GM18511 (cell line): Measurements from ENCODE around the gene CERKL.

Experiments used
- ATAC-seq: cut with Tn5 transposase; IDR thresholded peaks from one replicate; pipeline ENCODE4 v1.9.1; 2021; ENCODE audit warnings: mild to moderate bottlenecking, moderate library complexity; ENCODE audit not compliant: unreplicated experiment

The CERKL gene

DNA sequence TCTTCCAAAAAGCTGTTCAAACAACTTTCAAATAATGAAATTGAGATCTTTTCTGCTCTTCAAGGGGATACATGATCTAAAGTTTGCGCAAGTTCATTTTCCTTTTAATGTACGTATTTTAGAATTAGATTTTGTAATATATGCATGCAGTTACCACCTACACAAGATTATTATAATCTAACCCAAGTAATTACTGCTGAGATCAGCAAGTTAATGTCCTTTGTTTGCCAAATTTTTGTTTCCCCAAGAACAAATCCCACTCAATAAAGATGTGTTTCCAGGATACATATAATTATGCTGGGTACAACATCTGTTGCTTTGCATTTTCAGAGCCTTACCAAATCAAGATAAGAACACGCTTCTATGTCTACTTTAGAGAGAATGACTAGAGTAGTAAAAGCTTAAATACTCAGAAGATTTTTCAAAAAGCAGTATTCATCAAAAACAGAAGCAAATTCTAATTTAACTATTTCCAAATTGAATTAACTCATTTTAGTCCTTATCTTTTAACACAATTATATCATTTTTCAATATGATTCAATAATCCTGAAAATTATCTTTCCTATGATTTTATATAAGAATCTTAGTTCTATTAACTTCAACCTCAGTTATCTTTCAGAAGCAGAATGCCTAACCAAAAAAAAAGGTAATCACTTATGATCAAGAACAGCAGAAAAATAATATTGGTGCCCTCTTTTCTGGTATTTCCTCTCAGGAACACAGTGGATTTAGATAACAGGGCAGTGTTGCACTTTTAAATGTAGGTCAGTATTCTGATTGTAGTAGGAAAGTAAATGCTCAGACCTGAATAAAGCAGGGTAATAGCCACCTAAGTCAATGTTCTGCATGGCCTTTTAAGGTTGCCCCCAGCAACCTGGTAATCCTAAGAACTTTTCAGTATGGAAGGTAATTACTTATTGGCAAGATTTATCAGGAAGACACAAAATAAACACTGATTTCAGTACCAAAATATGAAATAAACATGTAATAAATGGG, 28.0 kb downstream of the CERKL start:
- ATAC-seq = no peak

DNA sequence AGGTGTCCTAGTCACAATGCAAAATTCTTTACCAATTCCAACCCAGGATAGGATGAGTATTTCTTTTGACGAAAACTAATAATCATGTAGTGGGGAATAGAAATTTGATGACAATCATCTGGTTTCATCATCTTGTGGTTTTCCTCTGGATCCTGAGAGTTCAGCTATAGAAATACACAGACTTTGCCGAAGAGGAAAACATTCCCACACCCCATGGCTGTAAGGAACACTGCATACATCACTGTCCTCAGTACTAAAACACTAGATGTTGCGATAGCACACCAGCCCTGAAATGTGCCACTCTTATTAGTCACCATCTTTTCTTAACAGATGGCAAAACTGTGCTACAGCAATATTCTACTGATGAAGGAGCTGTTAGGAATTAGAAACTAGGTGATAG, 29.4 kb downstream of the CERKL start:
- ATAC-seq = no peak

DNA sequence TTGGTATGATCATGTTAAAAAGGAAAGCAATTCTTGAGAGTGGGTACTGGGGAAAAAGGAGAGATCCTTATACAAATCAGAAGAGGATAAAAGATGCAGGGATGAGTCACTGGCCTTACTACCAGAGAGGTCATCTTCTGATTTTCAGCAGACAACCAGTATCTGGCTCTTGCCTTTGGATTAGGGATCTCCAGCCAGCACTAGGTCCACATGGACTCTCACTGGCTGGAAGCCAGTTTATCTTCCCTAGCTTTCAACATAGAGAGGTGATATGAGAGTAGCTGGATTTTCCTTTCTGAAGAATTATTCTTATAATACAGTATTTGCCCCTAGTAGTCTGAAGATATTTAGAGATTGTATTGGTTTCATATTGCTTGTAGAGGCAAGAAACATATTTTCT, 30.2 kb downstream of the CERKL start:
- ATAC-seq = no peak

DNA sequence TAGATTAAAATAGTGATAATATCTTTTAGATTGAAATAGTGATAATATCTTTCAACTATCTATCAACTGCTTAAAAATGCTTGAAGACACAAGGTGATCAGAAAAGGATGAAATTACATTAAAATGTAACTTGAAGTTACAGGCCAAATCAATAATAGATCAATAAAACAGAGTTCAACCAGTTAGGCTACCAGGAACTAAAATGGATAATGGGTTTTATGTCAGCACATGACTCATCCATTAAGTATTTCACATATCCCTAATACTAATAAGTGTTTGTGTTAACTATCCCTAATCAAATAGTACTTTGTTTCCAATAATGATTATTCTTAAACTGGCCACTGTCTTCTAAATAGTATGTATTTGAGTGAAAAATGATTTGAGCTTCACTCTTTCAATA, 33.7 kb downstream of the CERKL start:
- no peak for ATAC-seq

DNA sequence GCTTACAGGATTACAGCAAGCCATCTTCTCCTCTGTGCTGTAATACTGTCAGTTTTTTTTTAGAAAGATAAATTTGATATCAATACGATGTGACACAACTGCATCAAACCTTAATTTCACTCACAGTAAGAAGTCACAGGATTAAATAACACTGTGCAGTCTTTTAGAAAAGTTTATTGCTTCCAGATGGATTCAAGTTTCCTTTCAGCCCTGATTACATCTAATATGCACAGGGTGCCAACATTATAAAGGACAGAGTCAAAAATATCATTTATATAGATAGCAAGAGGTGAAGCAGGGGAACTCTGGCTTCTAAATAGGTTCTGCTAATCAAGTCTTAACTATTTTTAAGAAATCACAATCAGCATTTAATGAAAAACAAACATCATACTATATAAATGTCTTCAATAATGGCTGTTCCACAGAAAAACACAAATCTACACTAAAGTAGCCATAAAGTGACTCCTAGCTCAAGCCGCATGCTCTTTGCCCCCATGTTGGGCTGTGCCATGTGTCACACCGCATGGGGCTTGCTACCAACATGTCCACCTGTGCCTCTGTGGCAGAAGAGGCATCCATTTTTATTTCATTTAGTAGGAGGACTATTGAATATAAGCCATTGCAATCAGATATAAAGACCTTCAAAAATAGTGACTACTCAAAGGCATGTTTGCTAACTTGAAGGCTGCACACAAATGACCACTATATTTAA, 35.0 kb downstream of the CERKL start:
- ATAC-seq = no peak

DNA sequence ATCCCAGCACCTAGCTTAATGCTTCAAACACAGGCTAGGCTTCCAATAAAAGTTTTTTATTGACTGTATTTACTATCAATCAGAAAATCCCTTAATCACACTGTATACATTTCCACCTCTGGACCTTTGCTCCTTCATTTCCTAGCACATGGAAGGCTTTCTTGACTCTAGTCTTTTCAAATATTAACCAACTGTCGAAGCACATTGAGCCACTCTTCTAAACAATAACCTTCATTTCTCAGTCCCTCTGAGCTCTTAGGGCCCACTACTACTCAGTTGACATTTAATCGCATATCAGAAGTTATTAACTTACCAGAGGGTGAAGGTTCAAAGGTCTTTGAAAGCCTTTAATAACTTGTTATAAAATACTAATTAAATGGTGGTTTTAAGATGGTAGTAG, 37.4 kb downstream of the CERKL start:
- no peak for ATAC-seq

DNA sequence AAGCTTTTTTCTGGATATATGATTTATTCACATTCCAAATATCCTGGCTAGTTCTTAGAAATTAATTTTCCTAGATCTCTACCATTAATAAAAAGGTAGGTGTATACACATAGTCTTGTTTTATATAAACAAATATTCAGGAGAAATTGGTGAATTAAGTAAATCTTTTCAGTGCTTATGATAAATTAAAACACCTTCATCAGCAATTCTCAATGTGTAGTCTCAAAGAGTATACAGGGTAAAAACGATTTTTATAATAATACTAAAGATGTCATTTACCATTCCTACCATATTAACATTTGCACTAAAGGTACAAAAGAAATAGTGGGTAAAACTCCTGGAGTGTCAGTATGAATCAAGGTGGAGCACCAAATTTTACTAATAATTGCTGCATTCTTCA, 40.2 kb downstream of the CERKL start:
- no peak for ATAC-seq

DNA sequence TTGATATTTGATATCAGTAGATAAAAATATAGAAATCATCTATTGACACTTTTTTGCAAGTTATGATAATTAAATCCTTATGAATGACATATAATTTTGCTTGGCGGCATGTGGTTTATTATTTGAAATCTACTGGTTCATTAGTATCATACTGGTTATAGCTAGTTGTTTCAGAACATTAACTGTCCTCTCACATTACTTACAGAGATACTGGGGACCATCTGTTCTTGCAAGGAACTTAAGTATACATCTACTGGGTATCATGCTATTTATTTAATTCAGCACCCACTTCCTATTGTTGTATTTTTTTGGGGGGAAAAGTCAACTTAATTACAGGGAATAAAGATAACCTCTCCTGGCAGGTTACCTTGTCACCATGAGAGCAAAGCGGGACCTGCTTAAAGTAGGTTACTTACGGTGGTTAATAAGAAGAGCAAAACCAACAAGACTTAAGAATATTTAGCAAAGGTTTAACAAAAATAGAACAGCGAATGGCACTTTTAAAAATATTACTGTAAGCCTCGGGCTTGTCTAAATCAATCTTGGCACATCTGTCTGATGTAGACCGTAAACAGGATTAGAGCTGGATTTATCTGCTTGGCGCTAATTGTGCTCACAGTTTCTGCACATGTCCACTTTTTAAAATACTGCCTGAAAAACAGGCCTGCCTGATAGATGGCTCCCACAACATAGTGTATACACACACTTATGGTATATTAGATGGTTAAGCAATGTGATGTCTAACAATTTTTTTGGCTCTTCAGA, 41.8 kb downstream of the CERKL start:
- no peak for ATAC-seq

DNA sequence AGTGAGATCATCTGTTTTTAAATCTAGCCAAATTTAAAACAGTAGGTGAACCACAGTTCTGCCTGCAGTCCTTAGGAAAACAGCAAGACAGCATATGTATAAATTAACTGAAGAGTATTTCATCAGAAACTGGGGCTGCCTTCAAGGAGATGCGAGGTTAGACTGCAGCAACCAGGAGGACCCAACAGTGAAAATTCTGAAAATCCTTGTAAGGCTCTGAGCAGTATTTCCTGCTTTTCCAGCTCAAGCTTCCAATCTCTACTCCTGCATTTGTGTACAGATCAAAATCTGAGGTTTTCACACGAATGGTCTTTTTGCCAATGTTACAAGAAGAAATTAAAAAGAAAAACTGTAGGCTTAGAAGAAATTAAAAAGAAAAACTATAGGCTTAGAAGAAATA, 43.7 kb downstream of the CERKL start:
- no peak for ATAC-seq

DNA sequence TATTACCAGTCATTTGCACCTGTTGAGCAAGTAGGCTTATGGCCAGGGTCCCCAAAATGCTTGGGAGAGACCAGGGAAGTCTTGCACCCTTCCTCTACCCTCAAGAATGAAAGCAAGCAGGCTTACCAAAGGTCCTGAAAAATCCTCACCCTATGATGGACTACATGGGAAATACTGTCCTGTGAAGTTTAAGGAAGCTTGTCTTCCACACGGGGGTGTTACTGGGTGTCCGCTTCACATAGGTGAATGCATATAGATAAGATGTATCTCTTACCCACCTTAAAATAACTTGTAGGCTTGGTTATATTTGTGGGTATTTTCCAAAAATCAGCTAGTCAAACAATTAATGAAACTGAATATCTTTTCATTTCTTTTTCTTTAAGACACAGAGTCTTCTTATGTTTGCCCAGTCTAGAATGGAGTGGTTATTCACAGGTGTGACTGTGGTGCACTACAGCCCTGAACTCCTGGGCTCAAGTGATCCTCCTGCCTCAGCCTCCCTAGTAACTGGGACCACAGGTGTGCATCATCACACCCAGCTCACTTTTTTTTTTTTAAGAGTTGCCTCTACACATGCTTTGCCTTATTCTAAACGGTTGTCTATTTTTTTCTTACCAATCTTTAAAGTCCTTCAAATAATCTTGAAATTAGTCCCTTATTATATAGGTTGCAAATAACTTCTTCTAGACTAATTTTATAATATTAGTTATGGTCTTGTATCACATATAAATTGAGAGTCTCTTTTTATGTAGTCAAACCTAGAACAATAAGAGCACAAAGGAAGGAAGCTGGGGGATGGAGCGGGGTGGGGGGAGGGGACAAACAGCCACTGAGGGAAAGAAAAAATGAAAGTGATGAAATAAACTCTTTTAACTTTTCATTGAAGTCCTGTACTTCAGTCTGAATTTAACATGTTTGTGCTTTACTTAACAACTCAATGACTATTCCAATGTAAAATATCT, 49.0 kb downstream of the CERKL start:
- no peak for ATAC-seq

DNA sequence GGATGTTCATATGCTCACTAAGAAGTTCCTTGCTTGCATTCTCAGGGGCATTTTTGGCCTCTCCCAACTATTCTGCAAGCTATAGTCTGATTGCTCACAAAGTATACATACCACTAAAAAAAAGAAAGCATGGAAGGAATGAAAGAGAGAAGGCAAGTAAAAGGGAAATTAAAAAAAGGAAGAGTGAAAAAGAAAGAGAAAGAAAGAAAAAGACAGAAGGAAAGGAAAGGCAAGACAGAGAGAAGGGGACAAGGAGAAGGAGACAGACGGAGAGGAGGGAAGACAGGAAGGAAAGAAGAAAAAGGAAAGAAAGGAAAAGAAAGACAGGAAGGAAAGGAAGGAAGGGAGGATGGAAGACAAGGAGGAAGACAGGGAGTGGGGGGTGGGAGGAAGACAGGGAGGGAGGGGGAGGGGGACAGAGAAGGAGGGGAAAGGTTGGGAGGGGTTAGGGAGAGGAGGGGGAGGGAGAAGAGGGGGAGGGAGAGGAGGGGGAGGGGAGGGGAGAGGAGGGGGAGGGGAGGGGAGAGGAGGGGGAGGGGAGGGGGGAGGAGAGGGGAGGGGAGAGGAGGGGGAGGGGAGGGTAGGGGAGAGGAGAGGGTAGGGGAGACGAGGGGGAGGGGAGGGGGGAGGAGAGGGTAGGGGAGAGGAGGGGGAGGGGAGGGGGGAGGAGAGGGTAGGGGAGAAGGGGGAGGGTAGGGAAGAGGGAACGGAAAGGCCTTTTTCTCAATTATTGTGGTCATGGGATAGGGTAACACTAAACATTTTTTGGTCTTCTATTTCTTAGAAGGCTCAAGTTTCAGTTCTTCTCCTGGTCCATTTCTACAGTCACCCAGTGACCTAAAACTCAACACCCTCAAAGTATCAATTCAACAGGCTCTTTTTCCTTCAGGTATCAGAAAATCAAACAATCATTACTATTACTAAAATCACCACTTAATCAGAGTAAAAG, 50.7 kb downstream of the CERKL start:
- no peak for ATAC-seq

DNA sequence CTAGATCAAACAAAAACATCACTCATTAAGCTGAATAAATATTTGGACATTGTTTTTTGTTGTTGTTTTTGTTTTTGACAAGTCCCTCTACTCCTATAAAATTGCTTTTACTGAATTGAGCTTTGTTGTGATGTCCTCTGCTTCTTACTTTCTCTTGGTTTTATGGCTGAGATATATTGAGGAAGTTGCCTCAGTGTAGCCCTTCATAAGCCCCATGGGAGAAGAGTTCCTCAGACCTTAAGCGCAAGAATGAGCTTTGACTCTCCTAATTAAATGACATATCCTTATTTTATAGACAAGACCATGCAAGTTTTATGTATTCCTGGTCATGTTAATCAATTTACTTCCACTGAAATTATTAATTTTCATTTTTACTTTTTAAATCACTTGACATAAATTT, 54.9 kb downstream of the CERKL start:
- ATAC-seq = no peak

DNA sequence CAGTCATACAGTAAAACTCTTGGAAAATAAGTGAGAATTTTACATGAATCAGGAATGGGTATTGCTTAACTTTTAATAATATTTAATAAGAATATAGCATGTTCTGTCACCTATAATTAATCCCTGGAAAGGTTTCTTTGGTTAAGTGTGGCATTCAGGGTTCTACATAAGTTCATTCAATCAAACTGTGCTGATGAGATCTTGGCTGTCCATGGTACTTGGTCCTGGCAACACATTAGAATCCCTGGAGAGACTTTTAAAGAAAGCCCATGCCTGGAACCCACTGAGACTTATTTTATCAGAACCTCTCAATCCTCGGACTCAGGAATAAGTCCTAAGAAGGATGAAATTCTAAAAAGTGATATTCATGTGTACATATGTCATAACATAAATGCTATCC, 60.3 kb downstream of the CERKL start:
- ATAC-seq = no peak

DNA sequence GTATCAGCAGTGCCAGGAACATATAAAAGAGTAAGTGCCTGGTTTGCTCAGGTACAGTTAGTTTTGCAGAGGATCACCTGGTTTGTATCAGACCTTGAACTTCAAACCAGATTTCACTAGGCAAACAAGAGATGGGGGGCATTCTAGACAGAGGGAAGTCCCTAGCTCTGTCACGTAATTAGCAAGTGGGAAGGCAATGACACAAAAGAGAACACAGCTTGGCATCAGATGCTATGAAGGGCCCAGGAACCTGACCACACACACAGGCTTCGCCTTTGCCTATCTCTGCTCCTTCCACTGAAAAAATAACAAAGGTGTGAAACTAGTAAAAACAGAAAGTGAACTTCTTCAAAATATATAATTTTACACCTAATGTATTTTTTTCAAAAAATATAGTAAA, 62.6 kb downstream of the CERKL start:
- ATAC-seq = peak; percentile 82

DNA sequence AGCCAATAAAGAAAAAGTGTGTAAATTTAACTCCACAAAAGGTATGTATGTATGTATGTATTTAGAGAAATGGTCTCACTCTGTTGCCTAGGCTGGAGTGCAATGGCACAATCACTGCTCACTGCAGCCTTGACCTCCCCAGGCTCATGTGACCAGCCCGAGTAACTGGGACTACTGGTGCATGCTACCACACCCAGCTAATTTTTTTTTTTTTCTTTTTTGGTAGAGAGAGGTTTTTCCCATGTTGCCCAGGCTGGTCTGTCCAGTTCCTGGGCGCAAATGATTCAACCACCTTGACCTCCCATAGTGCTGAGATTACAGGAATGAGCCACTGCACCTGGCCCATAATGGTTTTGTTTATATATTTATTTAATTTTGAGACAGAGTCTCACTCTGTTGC, 67.1 kb downstream of the CERKL start:
- no peak for ATAC-seq

DNA sequence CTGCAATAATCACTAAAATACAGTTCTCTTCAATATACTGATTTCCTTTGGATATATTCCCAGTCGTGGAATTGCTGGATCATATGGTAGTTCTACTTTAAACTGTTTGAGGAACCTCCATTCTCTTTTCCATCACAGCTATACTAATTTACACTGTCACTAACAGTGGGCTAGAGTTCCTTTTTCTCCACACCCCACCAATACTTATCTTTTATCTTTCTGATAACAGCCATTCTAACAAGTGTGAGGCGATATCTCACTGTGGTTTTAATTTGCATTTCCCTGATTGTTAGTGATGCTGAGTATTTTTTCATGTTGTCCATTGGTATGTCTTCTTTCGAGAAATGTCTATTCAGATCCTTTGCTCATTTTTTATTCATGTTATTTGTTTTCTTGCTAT, 68.4 kb downstream of the CERKL start:
- ATAC-seq = no peak

DNA sequence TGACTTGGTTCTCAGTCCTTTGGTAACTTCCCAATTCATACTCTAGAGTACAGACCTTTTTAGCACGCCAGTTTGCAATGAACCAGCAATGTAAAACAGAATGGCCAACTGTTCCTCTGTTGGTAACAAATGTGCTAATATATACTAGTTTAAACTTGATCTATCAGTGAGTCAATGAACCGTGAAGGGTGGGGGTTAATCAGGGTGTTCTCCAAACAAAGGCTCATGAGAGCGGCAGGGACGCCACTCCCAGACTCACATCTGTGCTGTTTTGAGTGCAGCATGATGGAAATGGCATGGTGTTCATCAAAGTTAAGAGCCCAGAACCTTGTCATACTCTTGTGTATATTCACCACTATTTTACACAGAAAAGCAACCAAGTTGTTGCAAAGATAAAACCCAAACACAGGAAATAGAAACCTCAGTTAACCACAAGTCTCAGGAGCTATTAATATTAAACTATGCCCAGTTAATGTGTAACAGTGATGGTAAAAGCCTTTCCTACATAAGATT, 70.3 kb downstream of the CERKL start:
- peak; percentile 97 for ATAC-seq

DNA sequence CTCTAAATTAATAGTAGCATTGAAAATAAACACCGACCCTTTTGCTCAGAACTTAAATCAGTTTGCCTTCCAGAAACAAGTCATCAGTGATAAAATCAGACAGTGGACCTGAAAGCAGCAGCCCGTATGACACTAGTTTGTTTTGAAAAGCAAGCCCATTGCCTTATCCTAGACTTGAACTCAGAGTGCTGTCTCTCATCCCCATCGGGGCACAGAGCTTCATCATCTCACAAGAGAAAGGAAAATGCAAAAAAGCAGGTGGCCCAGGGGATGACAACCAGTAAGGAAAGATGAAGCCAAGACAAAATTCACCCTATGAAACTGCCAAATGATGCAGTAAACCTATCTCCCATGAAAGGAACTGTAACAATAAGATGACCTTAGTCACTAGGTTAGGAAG, 71.2 kb downstream of the CERKL start:
- ATAC-seq = no peak

DNA sequence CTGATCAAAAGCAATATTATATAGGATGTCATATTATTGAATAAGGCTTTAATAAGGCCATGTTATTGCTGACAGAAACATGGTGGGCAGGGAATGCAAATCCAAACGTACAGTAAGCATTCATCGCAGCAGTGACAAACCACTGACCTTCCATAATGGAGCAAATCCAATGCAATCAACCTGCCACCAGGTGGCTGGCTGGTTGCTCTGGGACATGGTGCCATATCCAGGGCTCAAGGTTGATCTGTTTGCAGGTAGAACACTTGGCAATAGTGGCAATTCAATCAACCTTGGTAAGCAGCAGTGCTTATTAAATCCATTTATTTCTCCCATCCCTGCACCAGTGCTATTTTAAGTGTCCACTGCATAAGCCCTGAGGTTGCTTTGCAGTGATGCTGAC, 75.4 kb downstream of the CERKL start:
- ATAC-seq = no peak
